PC-9 (cell line): ENCODE measurements around the gene TMEM51.

Experiments used
- CTCF ChIP-seq: fragments of 200-600 bp; sonication (generic); conservative IDR thresholded peaks from 2 replicates; pipeline ENCODE4 v1.6.1; 2017; ENCODE audit warnings: mixed run types, antibody characterized with exemption, mild to moderate bottlenecking, moderate library complexity
- EZH2 ChIP-seq: fragments of 200-600 bp; sonication (generic); IDR thresholded peaks from 2 replicates; pipeline ENCODE4 v1.8.0; 2017; ENCODE audit warnings: antibody characterized with exemption, low read depth

GRCh38 chr1:15218287-15219279, 65.0 kb downstream of the TMEM51 start:
- TF ChIP-seq CTCF (no peak), EZH2 (no peak)
